ENCODE measurements around the gene INPP5D.
"Not testable (repeated sequence)": the region's sequence is repeated elsewhere in the genome, so short reads cannot be mapped to it uniquely, and the experiment has no call there.

INPP5D gene

DNA sequence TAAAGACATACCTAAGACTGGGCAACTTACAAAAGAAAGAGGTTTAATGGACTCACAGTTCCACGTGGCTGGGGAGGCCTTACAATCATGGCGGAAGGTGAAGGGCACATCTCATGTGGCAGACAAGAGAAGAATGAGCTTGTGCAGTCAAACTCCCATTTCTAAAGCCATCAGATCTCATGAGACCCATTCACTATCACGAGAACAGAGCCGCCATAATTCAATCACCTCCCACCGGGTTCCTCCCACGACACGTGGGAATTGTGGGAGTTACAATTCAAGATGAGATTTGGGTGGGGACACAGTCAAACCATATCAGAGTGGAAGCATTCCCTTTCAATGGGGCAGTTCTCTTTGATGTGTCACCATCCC lies 39.7 kb downstream of the INPP5D start:
- not testable (repeated sequence) for DNase-seq

- no peak for DNase-seq
These were observed 40.3 kb downstream of the INPP5D start for GRCh38 chr2:233100192-233100998.

DNA sequence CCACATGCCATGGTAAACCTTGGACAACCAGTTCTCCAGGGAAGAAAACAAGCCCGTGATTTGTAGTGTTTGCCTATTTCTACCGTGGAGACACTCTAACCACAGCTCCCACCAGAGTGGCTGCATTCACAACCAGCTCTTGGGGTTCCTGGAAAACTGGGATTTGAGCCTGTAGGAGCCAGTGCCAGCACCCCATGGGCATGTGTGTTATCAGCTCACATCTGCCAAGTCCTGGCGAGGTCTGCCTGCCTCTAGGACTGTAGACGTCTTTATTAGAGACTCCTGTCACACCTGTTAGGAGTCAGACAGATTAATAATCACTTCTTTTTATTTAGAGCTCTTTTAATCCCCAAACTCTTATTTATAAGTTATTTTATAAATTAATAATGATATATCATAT lies 41.0 kb downstream of the INPP5D start:
- DNase-seq: no peak

GRCh38 chr2:233101816-233102215 lies 41.7 kb downstream of the INPP5D start:
- DNase-seq: no peak

DNA sequence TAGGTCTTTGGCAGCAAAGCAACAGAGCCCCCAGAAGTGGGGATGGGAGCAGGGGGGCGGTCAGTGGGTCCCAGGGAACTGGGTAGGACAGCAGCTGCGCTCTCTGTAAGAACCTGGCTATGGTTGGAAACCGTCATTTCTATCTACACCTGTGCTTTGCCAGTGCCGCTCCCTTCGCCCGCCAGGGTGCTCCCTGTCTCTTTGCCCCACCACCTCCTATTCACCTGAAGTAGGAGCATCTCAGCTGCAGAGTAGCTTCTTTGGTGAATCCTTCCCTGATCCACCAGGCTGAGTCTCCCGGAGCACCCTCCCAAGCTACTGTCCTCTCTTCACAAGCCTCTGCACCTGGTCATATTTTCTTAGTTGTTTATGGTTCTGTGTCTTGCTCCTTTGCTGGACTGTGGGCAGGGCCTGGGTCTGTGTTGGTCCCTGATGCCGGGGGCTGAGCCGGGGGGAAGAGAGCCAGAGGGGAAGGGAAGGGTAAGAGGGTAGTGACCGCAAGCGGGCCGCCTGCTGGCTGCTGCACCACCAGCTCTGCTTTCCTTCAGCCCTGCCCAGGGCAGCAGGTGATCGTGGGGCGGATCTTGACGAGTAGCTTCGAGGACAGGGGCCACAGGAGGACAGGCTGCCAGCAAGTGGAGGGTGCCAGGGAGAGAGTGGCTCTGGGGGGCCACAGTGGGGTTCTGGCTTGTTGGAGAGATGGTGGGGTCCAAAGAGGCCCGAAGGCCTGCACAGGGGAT lies 45.2 kb downstream of the INPP5D start:
- no peak for DNase-seq

DNA sequence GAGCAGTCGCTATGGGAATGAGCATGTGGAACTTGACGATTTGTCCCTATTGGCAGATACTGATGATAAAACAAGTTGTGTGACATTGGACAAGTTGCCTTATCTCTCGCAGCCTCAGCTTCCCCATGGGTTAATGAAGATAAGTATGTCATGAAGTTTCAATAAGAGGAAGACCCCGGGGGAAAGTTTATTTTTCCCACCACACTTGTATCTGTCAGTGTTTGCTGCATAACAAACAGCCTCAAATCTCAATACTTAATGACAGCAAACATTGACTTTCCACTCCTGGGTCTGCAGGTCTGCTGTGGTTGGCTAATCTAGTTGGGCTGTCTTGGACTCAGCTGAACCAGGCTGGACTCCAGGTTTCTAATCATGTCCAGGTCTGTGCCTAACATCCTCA lies 45.8 kb downstream of the INPP5D start:
- DNase-seq: no peak

DNA sequence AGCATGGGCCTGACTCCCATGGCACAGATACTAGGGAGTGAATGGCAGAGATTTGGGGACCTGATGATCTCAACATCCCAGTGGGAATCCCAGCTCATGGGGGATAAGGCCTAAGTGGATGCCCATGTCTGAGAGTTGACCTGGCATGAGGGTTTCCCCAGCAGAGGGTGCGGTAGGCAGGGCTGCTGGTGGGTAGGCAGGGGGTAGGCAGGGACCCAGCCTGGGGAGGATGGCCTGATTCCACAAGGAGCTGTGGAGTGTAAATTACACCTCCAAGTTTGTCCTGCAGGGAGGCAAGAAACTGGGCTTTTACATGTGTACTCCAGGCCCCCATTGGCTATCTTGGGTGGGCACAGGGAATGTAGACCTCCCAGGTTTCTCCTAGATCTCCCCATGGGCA lies 46.9 kb downstream of the INPP5D start:
- DNase-seq: no peak

DNA sequence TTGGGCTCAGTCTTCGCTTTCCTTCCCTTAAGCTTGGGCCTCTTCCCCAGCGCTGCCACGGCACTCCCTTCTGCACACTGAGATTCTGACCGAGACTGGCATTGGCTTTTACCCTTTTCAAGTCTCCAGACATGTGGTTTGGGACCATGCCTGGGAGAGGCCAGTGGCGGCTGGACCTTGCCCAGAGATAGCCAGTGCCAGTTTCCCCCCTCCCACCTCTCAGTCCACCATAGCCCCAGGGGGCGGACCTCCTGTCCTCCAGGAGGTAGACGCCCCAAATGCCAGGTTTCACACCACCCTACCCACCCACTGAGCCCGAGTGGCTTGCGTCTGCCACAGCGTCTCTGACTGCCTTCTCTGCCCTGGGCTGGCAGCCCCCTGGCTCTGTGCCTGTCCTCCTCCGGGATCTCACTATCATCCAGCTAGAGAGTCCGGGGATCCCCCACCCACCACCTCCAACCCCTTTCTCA lies 47.7 kb downstream of the INPP5D start:
- no peak for DNase-seq

GRCh38 chr2:233108611-233109490 lies 48.7 kb downstream of the INPP5D start:
- no peak for DNase-seq

DNA sequence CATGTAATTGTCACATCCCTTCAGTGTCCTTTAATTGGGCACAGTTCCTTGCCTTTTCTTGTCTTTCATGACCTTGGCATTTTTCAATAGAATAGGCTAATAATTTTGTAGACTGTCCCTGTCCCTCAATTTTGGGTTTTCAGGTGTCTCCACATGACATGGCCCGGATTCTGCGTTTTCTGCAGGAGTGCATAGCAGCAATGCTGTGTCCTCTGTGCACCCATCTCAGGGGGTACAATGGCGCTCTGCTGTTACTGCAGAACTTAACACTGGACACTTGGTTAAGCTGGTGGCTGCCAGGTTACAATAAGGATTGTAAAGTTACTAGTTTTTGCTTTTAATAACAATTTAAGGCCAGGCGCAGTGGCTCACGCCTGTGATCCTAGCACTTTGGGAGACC lies 51.3 kb downstream of the INPP5D start:
- DNase-seq: no peak

GRCh38 chr2:233112329-233112728 lies 52.2 kb downstream of the INPP5D start:
- no peak for DNase-seq

DNA sequence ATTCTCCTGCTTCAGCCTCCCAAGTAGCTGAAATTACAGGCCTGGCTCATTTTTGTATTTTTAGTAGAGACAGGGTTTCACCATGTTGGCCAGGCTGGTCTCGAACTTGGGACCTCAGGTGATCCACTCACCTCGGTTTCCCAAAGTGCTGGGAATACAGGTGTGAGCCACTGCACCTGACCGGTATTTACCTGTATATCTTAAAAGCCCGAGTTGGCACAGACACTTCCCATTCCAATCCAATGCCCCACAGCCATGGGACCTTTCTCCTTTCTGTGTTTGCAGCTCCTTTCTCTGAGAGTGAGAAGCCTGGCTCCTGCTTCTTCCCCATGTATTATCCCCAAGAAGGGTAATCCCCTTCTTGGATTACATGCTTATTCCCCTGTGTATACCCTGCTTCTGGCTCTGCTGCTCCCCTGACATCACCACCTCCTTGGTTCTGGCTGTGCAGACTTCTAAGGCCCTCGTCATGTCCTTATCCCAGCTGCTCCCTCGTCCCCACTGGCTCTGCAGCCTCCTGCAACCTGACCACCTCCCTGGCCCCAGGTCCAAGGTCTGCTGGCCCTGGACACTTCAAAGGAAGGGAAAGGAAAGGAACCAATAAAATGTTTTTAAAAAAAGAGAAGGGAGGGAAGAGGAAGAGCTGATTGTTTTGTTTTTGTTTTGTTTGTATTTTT lies 52.8 kb downstream of the INPP5D start:
- DNase-seq: no peak

- no peak for DNase-seq
These were observed 54.3 kb downstream of the INPP5D start for GRCh38 chr2:233114421-233114861.

DNA sequence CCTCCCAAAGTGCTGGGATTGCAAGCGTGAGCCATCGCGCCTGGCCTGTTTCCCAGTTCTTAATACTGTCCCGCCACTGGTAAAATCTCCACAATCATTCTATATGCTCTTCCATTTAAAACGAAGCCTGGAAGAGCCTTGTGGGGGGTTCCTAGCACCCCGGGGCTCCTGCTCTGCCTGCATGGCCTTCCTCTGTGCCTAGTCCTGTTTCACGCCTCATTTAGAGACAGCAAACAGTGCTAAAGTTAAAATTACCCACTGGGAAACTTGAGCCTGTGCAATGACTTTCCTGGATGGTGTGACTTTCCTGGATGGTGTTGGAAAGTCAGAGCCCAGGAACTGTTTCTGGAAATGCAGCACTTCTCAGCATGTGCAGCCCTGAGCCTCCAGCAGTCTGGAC lies 55.0 kb downstream of the INPP5D start:
- DNase-seq: no peak

DNA sequence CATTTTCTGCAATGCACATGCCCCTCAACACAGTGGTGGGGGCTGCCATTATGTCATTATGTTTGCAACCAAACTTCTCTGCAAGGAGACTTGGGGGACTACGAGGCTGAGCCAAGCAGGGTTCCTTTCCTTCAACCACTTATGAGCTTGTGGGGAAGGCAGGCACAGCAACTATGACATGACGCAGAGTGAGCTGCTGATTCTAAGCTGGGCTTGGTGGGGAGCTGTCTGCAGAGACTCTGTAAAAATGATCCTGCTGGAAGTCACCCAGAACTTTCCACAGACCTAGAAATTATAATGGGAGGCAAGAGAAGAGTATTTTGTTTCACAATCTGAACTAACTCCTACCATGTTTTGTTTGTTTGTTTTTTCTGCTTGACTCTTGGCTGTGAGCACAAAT lies 55.6 kb downstream of the INPP5D start:
- no peak for DNase-seq

DNA sequence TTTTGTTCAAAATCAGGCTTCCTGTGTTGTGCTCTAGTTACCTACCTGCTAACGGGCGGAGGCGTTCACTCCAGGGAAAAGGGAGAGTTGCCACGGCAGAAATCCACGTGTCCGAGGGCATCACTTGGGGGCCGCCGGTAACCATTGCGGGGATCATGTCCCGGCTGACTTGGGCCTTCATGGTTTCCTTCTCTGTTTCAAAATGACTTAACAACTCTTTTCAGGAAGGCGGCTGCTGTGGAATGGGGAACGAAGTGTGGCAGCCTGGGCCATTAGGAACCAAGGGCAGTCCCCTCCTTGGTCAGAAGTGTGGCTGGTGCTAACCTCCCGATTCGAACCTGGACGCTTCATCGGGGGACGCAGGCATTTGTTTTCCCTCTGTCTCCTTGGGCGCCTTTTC lies 56.8 kb downstream of the INPP5D start:
- DNase-seq: no peak

DNA sequence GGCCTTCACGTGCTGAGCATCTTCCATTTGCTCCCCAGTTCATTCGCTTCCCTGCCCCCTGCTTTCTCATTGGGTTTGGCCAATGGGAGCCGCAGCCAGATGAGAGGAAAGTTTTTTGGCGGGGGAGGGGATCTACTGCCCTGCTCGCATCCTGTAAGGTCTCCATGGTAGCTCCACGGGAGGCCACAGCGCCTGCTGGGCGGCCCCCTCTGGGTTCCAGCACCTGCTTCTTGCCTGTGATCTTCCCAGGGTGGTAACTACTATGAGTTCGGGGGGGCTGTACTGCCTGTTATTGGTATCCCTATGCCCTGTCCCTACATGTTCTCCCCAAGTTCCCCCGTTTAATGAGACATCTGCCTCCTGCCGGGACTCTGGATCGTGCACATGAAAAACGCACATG lies 57.2 kb downstream of the INPP5D start:
- DNase-seq: no peak

DNA sequence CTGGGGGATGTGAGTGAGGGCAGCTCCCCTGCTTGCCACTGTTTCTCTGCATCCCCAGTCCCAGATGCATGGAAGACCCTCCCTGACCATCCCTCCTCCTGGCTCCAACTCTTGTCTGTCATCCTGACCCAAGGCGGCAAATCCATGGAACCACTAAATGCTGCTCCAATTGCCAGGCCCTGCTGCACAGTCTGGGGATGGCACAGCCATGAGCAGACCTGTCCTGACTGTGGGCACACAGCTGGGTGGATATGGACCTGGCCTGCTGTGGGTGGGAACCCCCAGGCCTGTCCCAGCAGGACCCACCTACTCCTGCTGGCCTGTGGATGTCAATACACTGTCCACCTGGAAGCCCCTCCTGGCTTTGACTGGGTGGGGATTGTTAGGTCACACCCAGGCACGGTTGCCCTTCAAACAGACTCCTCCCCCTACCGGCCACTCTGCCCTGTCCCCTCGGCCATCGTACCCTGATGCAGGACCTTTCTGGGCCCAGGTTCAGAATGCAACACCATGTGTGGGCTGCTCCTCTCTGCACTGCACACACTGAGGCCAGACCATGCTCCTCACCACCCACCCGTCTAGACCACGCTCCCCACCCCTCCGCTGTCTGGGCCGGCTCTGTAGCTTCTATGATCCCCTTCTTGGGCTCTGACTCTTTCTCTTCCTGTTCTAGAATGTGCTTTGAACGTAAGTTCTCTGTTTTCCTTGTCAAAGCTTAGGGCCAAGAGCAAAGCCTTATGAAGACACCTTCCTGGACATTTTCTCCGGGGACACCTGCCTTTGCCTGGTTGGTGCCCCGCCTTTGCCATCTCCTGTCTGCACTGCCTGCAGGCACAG lies 57.9 kb downstream of the INPP5D start:
- no peak for DNase-seq

DNA sequence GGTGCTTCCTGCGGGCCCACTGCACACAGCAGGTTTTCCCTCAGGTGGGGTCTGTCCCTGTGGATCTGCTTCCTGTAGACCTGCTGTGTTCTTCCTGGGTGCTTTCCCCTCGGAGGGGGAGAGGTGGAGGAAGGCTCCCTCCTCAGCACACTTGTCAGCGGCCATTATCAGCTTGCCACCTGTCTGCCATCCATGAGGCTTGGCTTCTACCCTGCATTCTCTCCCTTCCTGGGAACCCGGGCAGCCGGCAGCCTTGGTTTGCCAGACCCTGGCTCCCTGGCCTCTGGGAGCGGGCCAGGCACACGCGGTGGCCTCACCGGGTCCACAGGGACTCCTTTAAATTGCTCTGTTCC lies 58.5 kb downstream of the INPP5D start:
- DNase-seq: no peak

DNA sequence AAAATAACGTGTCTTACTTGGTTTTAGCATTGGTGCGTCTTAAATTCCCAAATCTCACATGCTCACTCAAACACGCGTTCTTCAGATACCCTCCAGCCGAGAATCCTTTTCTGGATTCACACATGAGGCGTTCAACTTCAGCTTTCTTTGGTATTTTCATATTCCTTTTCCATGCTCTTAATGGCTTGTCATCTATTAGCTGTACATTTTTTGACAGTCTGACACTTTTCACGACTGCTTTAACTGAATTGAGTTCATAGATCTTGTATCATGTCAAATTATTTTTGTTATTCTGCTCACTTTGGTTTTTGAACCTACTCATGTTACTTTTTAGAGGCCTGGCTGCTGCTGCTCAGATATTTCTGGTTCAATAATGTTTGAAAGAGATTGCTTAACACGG lies 59.0 kb downstream of the INPP5D start:
- no peak for DNase-seq

- no peak for DNase-seq
These were observed 59.7 kb downstream of the INPP5D start for GRCh38 chr2:233119806-233120205.

GRCh38 chr2:233120459-233120858 lies 60.3 kb downstream of the INPP5D start:
- no peak for DNase-seq

Data from 8988T (cell line).